WTC11 (cell line): ENCODE results near the gene CBFA2T2.

ENCODE experiments used
- CREB1 ChIP-seq: sonication (generic); formaldehyde crosslinking; IDR thresholded peaks from 2 replicates; pipeline ENCODE4 v1.8.0; 2023; ENCODE audit warnings: mild to moderate bottlenecking, missing genetic modification reagents
- CTCF ChIP-seq: fragments of 200-600 bp; IDR thresholded peaks from 2 replicates; pipeline ENCODE4 v1.8.0; 2022; ENCODE audit warnings: antibody characterized with exemption
- ESRRA ChIP-seq: sonication (generic); formaldehyde crosslinking; IDR thresholded peaks from 2 replicates; pipeline ENCODE4 v1.8.1; 2022; ENCODE audit warnings: mild to moderate bottlenecking, missing genetic modification reagents, borderline replicate concordance
- FOXP1 ChIP-seq: sonication (generic); formaldehyde crosslinking; IDR thresholded peaks from 2 replicates; pipeline ENCODE4 v1.8.0; 2022; ENCODE audit warnings: missing genetic modification reagents, mild to moderate bottlenecking, moderate library complexity, borderline replicate concordance
- JUN ChIP-seq: sonication (generic); formaldehyde crosslinking; IDR thresholded peaks from 2 replicates; pipeline ENCODE4 v1.8.0; 2023; ENCODE audit warnings: mild to moderate bottlenecking, missing genetic modification reagents
- MLX ChIP-seq: sonication (generic); formaldehyde crosslinking; IDR thresholded peaks from 2 replicates; pipeline ENCODE4 v1.8.1; 2023; ENCODE audit warnings: mild to moderate bottlenecking, missing genetic modification reagents, moderate library complexity
- NFYB ChIP-seq: sonication (generic); formaldehyde crosslinking; conservative IDR thresholded peaks from 2 replicates; pipeline ENCODE4 v1.8.0; 2022; ENCODE audit warnings: low read depth, missing genetic modification reagents
- NR3C1 ChIP-seq: sonication (generic); formaldehyde crosslinking; conservative IDR thresholded peaks from 2 replicates; pipeline ENCODE4 v1.8.1; 2023; ENCODE audit warnings: low read depth, mild to moderate bottlenecking, missing genetic modification reagents
- USF1 ChIP-seq: sonication (generic); formaldehyde crosslinking; IDR thresholded peaks from 2 replicates; pipeline ENCODE4 v1.8.0; 2022; ENCODE audit warnings: mild to moderate bottlenecking, missing genetic modification reagents
- ZNF219 ChIP-seq: sonication (generic); formaldehyde crosslinking; IDR thresholded peaks from 2 replicates; pipeline ENCODE4 v1.8.0; 2023; ENCODE audit warnings: missing genetic modification reagents, mild to moderate bottlenecking, borderline replicate concordance
- ZNF263 ChIP-seq: sonication (generic); formaldehyde crosslinking; IDR thresholded peaks from 2 replicates; pipeline ENCODE4 v1.8.1; 2022; ENCODE audit warnings: low read depth, mild to moderate bottlenecking, moderate library complexity, missing genetic modification reagents
- ZNF416 ChIP-seq: fragments of 250-450 bp; sonication (Bioruptor Pico); IDR thresholded peaks from 2 replicates; pipeline ENCODE4 v1.9.0; 2021; ENCODE audit warnings: mild to moderate bottlenecking, inconsistent platforms
- ZNF423 ChIP-seq: fragments of 250-450 bp; sonication (Bioruptor Pico); IDR thresholded peaks from 2 replicates; pipeline ENCODE4 v2.1.2; 2022; ENCODE audit warnings: mild to moderate bottlenecking, moderate library complexity

- no peak for TF ChIP-seq CTCF
- TF ChIP-seq JUN (CRISPR knock-in tag) = no peak
- no peak for TF ChIP-seq NR3C1 (CRISPR knock-in tag)
- no peak for TF ChIP-seq ZNF263 (CRISPR knock-in tag)
- TF ChIP-seq ESRRA (CRISPR knock-in tag) = no peak
- TF ChIP-seq CREB1 = no peak
- no peak for TF ChIP-seq ZNF416
- TF ChIP-seq MLX (CRISPR knock-in tag) = no peak
- TF ChIP-seq ZNF423 = no peak
- TF ChIP-seq NFYB = no peak
- TF ChIP-seq USF1 (CRISPR knock-in tag) = no peak
- no peak for TF ChIP-seq ZNF219
- TF ChIP-seq FOXP1 (CRISPR knock-in tag) = no peak
Measured at GRCh38 chr20:33600414-33600813, 110.5 kb downstream of the CBFA2T2 start.
